ENCODE data around the gene MOAP1. TPM values are rescaled to one million over a fixed set of nuclear protein-coding genes. Genes with fewer than 3 reads are reported as not detected.
"Not testable (repeated sequence)": the region's sequence is repeated elsewhere in the genome, so short reads cannot be mapped to it uniquely, and the experiment has no call there.

Gene MOAP1
- polyA plus RNA-seq, 3 donors from 2014 or later: 68.0 to 124 (median 90.4) TPM

- Mint-ChIP-seq H3K36me3 (peaks cover 2 to 6% (median 5%) of the 10 kb centered on the region in 3 donors), H3K27me3 (ENCODE audit: low read depth in 3 of 3) (peaks cover 4 to 17% (median 6%) of the 10 kb centered on the region in 3 donors), H3K4me3 (peak overlapping the region; percentile 93 to 98 (median 97)), H3K9me3 (no peaks in the 10 kb centered on the region), H3K27ac (peak overlapping the region; percentile 2 to 95 (median 84)), H3K4me1 (peaks cover 32 to 64% of the 10 kb centered on the region in 2 donors)
- no peak for DNase-seq
Observed at GRCh38 chr14:93207468-93208308, 23.0 kb upstream of the MOAP1 start.

GRCh38 chr14:93206793-93207467, 22.2 kb upstream of the MOAP1 start, which contains the start of the genes GON7 and UBR7:
Gene GON7 (minus strand): TSS chr14:93207065. CDS start chr14:93207037, 28 bp downstream.
Gene UBR7 (plus strand): TSS chr14:93207256. CDS start chr14:93207292, 36 bp downstream.
- Mint-ChIP-seq H3K4me1 (peaks cover 32 to 68% of the 10 kb centered on the region in 2 donors), H3K4me3 (peak within 1 kb of the TSS; percentile 93 to 98 (median 97)), H3K9me3 (no peaks in the 10 kb centered on the region), H3K27ac (peak within 1 kb of the TSS; percentile 89 to 95 (median 90)), H3K27me3 (ENCODE audit: low read depth in 3 of 3) (peaks cover 4 to 17% (median 6%) of the 10 kb centered on the region in 3 donors), H3K36me3 (no peaks in the 10 kb centered on the region)
- DNase-seq: peak; percentile 86 to 87 (median 87)

GRCh38 chr14:93201155-93201704, 16.5 kb upstream of the MOAP1 start:
- H3K4me1 Mint-ChIP-seq: peaks cover 18 to 27% of the 10 kb centered on the region in 2 donors
- peaks cover 0 to 4% (median 0%) of the 10 kb centered on the region in 3 donors for H3K36me3 Mint-ChIP-seq
- H3K9me3 Mint-ChIP-seq: no peaks in the 10 kb centered on the region
- no peak for DNase-seq
- H3K4me3 Mint-ChIP-seq: no peak overlapping the region
- peaks cover 4 to 8% (median 5%) of the 10 kb centered on the region in 3 donors for H3K27me3 Mint-ChIP-seq (ENCODE audit: low read depth in 3 of 3)
- H3K27ac Mint-ChIP-seq: peak overlapping the region in 1 of 6 donors; percentile 20

- Mint-ChIP-seq H3K27ac (no peak overlapping the region), H3K36me3 (peaks cover 0 to 4% (median 0%) of the 10 kb centered on the region in 3 donors), H3K27me3 (ENCODE audit: low read depth in 3 of 3) (peaks cover 0 to 2% (median 1%) of the 10 kb centered on the region in 3 donors), H3K9me3 (no peaks in the 10 kb centered on the region), H3K4me1 (peaks cover 12 to 21% of the 10 kb centered on the region in 2 donors), H3K4me3 (no peak overlapping the region)
- DNase-seq: no peak
Observed at GRCh38 chr14:93200553-93200952, 15.9 kb upstream of the MOAP1 start.

GRCh38 chr14:93199031-93199430, 14.3 kb upstream of the MOAP1 start:
- no peak overlapping the region for H3K4me3 Mint-ChIP-seq
- H3K9me3 Mint-ChIP-seq: no peaks in the 10 kb centered on the region
- peaks cover 0 to 6% (median 0%) of the 10 kb centered on the region in 3 donors for H3K36me3 Mint-ChIP-seq
- no peak overlapping the region for H3K27ac Mint-ChIP-seq
- H3K27me3 Mint-ChIP-seq (ENCODE audit: low read depth in 3 of 3): no peaks in the 10 kb centered on the region
- peaks cover under 1 to 5% of the 10 kb centered on the region in 2 donors for H3K4me1 Mint-ChIP-seq
- DNase-seq: no peak

- Mint-ChIP-seq H3K4me1 (peaks cover 0 to 1% of the 10 kb centered on the region in 2 donors), H3K27me3 (ENCODE audit: low read depth in 3 of 3) (no peaks in the 10 kb centered on the region), H3K4me3 (no peak overlapping the region), H3K36me3 (peaks cover 0 to 7% (median 0%) of the 10 kb centered on the region in 3 donors), H3K9me3 (no peaks in the 10 kb centered on the region), H3K27ac (no peak overlapping the region)
- no peak for DNase-seq
Observed at GRCh38 chr14:93195316-93195999, 10.8 kb upstream of the MOAP1 start.

GRCh38 chr14:93186956-93187355, 2.3 kb upstream of the MOAP1 start:
- no peak for DNase-seq
- Mint-ChIP-seq H3K4me1 (peaks cover 31 to 38% of the 10 kb centered on the region in 2 donors), H3K27ac (peak overlapping the region in 4 of 6 donors; percentile 40 to 98 (median 86)), H3K36me3 (peaks cover under 1 to 5% (median 4%) of the 10 kb centered on the region in 3 donors), H3K9me3 (no peaks in the 10 kb centered on the region), H3K4me3 (peak overlapping the region in 1 of 5 donors; percentile 44), H3K27me3 (ENCODE audit: low read depth in 3 of 3) (peaks cover 3 to 18% (median 17%) of the 10 kb centered on the region in 3 donors)

GRCh38 chr14:93186466-93186865, 1.8 kb upstream of the MOAP1 start:
- DNase-seq: no peak
- no peaks in the 10 kb centered on the region for H3K9me3 Mint-ChIP-seq
- peak overlapping the region; percentile 41 to 98 (median 84) for H3K27ac Mint-ChIP-seq
- peaks cover 34 to 42% of the 10 kb centered on the region in 2 donors for H3K4me1 Mint-ChIP-seq
- H3K27me3 Mint-ChIP-seq (ENCODE audit: low read depth in 3 of 3): peaks cover 3 to 18% (median 17%) of the 10 kb centered on the region in 3 donors
- peak overlapping the region; percentile 64 to 75 (median 66) for H3K4me3 Mint-ChIP-seq
- peaks cover 3 to 9% (median 4%) of the 10 kb centered on the region in 3 donors for H3K36me3 Mint-ChIP-seq

GRCh38 chr14:93185349-93185720, 638 bp upstream of the MOAP1 start:
- peak overlapping the region; percentile 93 to 96 (median 94) for H3K4me3 Mint-ChIP-seq
- H3K9me3 Mint-ChIP-seq: no peaks in the 10 kb centered on the region
- DNase-seq: no peak
- H3K36me3 Mint-ChIP-seq: peaks cover 3 to 9% (median 4%) of the 10 kb centered on the region in 3 donors
- H3K27me3 Mint-ChIP-seq (ENCODE audit: low read depth in 3 of 3): peaks cover 5 to 18% (median 17%) of the 10 kb centered on the region in 3 donors
- H3K27ac Mint-ChIP-seq: peak overlapping the region; percentile 96 to 98 (median 97)
- H3K4me1 Mint-ChIP-seq: peaks cover 34 to 42% of the 10 kb centered on the region in 2 donors

- Mint-ChIP-seq H3K27me3 (ENCODE audit: low read depth in 3 of 3) (peaks cover 5 to 21% (median 17%) of the 10 kb centered on the region in 3 donors), H3K36me3 (peaks cover 3 to 9% (median 4%) of the 10 kb centered on the region in 3 donors), H3K9me3 (no peaks in the 10 kb centered on the region), H3K27ac (peak overlapping the region; percentile 78 to 98 (median 90)), H3K4me3 (peak overlapping the region; percentile 83 to 89 (median 85)), H3K4me1 (peaks cover 34 to 42% of the 10 kb centered on the region in 2 donors)
- no peak for DNase-seq
Observed at GRCh38 chr14:93183596-93184317, 940 bp downstream of the MOAP1 start.

- Mint-ChIP-seq H3K4me1 (no peaks in the 10 kb centered on the region), H3K36me3 (no peaks in the 10 kb centered on the region), H3K4me3 (no peak overlapping the region), H3K9me3 (no peaks in the 10 kb centered on the region), H3K27ac (no peak overlapping the region), H3K27me3 (ENCODE audit: low read depth in 3 of 3) (peaks cover 0 to 4% (median 3%) of the 10 kb centered on the region in 3 donors)
- DNase-seq: no peak
Observed at GRCh38 chr14:93175492-93175891, 9.2 kb downstream of the MOAP1 start.

GRCh38 chr14:93174731-93175130, 10.0 kb downstream of the MOAP1 start:
- not testable (repeated sequence) for H3K27ac Mint-ChIP-seq; H3K4me1 Mint-ChIP-seq; H3K9me3 Mint-ChIP-seq; H3K4me3 Mint-ChIP-seq; DNase-seq; H3K36me3 Mint-ChIP-seq; H3K27me3 Mint-ChIP-seq (ENCODE audit: low read depth in 3 of 3)
